HL-60/S4 (cell line): ENCODE data around the gene SLC38A11.

ENCODE experiments used
- in situ Hi-C: fragments of 300-500 bp; cut with MboI; formaldehyde crosslinking; loops from 2 replicates; pipeline ENCODE4 v1.14.3; 2022; ENCODE audit warnings: low sequenced_read_pairs

SLC38A11 gene

DNA sequence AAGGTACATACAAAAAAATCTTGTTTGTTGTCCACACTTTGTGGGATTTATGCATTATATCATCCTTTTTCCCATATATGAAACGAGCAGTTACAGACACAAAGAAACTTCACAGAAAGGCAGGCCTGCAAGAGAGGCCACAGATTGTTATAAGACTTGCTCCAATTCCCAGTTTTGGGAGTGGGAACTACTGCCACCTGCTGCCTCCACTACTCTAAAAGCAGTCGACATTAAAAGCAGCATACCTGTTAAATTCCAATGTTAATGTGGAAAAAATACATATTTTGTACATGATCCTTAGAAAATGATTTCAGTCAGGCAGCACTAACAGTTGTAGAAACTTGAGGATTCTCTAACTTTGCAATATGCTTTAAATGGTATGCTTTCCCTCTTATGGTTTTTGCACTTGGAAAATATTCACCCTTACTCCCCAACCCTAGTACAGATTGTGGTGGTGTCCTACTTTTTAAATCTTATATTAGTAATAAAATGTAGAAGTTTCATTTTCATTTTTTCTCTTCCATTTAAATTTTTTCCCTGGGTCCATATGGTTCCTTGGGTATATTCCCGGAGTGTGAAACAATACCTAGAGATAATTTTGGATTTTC, 37.9 kb downstream of the SLC38A11 start:
- in situ Hi-C loops: no loop called here

GRCh38 chr2:164915566-164915965, 39.8 kb downstream of the SLC38A11 start:
- in situ Hi-C loops: no loop called here

GRCh38 chr2:164913640-164914350, 41.5 kb downstream of the SLC38A11 start:
- in situ Hi-C loops: no loop called here

GRCh38 chr2:164913011-164913410, 42.3 kb downstream of the SLC38A11 start:
- in situ Hi-C loops: no loop called here

DNA sequence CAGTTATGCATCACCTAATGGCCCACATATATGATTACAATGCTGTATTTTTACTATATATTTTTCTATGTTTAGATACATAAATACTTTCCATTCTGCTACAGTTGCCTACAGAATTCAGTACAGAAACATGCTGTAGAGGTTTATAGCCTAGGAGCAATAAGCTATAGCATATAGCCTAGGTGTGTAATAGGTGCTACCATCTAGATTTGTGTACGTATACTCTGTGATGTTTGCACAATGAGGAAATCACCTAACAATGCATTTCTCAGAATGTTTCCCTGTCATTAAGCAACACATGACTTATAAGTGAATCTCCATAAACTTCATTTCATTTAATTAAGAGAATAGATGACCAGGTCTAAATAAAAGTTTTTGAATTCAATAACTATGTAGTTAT, 43.5 kb downstream of the SLC38A11 start:
- in situ Hi-C loops: no loop called here

GRCh38 chr2:164910101-164910899, 45.0 kb downstream of the SLC38A11 start:
- in situ Hi-C loops: no loop called here

- in situ Hi-C loops: no loop called here
These were observed 48.4 kb downstream of the SLC38A11 start for GRCh38 chr2:164906947-164907346.

GRCh38 chr2:164905307-164905706, 50.0 kb downstream of the SLC38A11 start:
- in situ Hi-C loops: no loop called here

DNA sequence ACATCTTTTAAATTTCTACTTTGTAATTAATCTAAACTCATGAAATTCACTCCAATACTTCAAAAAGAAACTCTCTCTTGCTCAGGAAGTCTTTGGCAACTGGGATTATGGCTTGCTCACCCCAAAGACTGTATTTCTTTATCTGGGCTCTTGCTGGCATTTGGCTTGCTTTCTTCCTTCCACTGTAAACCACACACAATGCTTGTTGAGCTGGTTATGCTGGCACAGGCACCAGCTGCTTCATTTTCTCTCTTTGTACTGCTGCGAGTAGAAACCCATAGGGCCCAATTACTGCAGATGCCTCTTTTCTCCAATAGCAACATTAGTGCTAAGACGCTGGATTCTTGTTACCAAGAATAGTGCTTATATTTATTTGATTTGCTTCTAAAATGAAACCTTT, 51.4 kb downstream of the SLC38A11 start:
- in situ Hi-C loops: no loop called here

GRCh38 chr2:164903204-164903603, 52.1 kb downstream of the SLC38A11 start:
- in situ Hi-C loops: no loop called here

GRCh38 chr2:164899121-164899520, 56.2 kb downstream of the SLC38A11 start:
- in situ Hi-C loops: no loop called here

GRCh38 chr2:164898475-164898874, 56.9 kb downstream of the SLC38A11 start:
- in situ Hi-C loops: no loop called here

GRCh38 chr2:164897469-164898260, 57.7 kb downstream of the SLC38A11 start:
- in situ Hi-C loops: no loop called here

DNA sequence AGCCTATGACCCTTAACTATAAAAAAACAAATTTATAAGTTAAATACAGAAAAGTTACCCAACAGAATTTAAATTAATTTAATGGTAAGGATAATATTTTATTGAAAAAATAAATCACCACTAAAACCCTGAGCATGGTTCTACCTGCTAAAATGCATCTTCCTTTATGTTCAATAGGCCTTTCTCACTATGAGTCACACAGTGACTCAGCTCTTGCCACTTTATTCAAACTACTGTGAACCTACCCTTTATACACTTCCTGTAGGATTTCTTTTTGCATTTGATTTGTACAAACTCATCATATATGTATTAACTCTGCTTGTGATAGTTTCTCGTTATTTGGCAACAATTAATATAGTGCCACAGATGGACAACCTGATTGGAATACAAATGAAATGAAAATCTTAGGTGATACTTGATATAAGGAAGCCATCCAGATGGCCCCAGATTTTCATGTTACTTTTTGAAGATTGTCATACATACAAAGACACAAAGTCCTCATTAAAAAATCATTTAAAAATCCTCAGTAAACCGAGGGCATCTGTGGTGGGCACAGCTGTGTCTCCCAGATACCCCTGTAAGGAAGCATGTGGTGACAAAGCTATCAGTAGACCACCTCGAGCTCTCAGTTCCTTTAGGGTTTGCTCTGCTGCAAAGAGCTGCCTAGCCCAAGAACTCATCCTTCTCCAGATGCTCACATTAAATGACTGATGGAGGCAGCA, 58.5 kb downstream of the SLC38A11 start:
- in situ Hi-C loops: no loop called here

DNA sequence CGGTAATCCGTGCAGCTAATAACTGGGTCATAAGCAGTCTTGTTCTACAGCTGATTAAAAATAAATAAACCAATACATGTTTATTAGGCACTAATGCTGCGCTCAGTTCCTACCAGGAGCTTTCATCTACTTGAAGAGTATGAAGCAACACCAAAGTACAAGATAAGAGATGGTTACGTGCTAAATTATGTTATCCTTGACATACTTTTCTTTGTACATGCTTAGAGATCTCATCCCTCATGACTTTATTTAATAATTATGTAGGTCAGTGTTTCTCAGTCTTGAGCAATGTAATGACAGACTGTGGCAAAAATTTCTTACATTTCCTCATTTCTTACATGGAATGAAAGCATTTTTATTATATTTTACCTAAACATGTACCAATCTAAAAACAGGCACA, 59.1 kb downstream of the SLC38A11 start:
- in situ Hi-C loops: no loop called here

GRCh38 chr2:164891460-164891859, 63.9 kb downstream of the SLC38A11 start:
- in situ Hi-C loops: no loop called here

DNA sequence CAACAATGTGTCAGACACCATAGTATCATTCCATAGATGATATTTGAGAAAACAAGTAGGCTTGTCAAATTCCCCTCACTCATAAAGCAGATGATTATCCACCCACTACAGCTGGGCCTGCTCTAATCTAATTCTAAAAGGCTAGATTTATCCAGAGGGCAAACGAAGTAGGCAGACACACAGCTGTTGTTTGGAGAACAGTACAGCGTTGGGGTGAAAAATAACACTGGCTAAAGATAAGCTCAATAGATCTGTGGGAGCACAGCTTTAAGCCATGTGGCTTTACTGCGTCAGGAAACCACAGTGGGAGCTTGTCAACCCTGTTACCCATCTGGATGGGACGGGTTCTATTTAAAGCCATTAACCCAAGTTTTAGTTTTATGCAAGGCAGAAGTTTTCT, 64.8 kb downstream of the SLC38A11 start:
- in situ Hi-C loops: no loop called here

DNA sequence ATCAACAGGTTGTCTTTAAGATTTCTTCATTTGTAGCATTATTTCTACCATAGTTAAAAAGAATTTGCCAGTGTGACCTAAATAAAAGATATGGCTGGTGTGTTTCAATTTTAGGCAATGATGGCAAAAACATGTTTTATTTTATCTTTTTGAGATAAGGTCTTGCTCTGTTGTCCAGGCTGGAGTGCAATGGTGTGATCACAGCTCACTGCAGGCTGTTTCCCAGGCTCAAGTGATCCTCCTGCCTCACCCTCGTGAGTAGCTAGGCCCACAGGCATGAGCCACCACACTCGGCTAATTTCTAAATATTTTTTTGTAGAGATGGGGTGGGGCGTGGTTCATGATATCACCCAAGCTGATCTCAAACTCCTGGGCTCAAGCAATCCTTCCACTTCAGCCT, 66.7 kb downstream of the SLC38A11 start:
- in situ Hi-C loops: no loop called here

DNA sequence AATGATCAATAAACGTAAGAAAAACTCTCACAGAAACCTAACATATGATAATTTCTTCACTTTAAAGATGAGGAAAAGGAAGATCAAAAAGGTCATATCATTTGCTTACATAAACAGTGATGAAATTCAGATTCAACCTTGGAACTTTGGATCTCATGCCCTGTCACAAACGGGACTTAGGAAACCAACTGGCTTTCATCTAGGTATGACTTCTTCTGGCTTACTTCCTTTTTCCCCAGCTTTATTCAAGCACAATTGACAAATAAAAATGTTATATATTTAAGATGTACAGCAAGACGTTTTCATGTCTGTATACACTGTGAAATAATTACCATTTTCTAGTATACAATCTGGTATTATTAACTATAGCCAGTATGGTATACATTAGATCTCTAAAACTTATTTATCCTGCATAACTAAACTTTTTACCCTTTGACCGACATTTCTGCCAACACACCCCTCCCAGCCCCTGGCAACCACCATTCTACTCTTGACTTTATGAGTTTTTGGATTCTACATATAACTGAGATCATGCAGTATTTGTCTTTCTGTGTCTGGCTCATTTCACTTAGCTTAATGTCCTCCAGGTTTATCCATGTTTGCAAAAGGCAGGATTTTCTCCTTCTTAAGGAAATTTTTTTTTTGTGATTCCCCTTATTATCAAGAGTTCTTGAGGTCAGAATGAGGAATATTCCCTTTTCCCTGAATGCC, 67.7 kb downstream of the SLC38A11 start:
- in situ Hi-C loops: no loop called here

- in situ Hi-C loops: no loop called here
These were observed 73.0 kb downstream of the SLC38A11 start for GRCh38 chr2:164882276-164882675.
